GM23248 (cell line): ENCODE measurements around the gene INCA1. TPM values are rescaled to one million over a fixed set of nuclear protein-coding genes. Genes with fewer than 3 reads are reported as not detected.

Experiments
- DNase-seq: peaks from one replicate; pipeline ENCODE4 v3.0.0-alpha.2; 2015
- H2AFZ ChIP-seq: fragments of 200-600 bp; sonication (generic); 2 replicates; pipeline ENCODE4 v1.6.1; 2016; ENCODE audit warnings: antibody characterized with exemption
- H3F3A ChIP-seq: fragments of 200-600 bp; sonication (generic); 2 replicates; pipeline ENCODE4 v1.6.1; 2016; ENCODE audit warnings: mild to moderate bottlenecking, antibody characterized with exemption, mixed run types; ENCODE audit not compliant: insufficient read depth
- H3K27ac ChIP-seq: fragments of 200-600 bp; sonication (generic); 2 replicates; pipeline ENCODE4 v1.5.1; 2016; ENCODE audit warnings: mild to moderate bottlenecking
- H3K27me3 ChIP-seq: fragments of 200-600 bp; sonication (generic); replicated peaks from 2 replicates; pipeline ENCODE4 v1.6.1; 2016; ENCODE audit warnings: mild to moderate bottlenecking; ENCODE audit not compliant: insufficient read depth
- H3K36me3 ChIP-seq: fragments of 200-600 bp; sonication (generic); 2 replicates; pipeline ENCODE4 v1.6.1; 2016; ENCODE audit warnings: low read depth, mild to moderate bottlenecking
- H3K4me1 ChIP-seq: fragments of 200-600 bp; sonication (generic); 2 replicates; pipeline ENCODE4 v1.6.1; 2016; ENCODE audit warnings: mild to moderate bottlenecking; ENCODE audit not compliant: insufficient read depth
- H3K4me2 ChIP-seq: fragments of 200-600 bp; sonication (generic); one replicate; pipeline ENCODE4 v1.6.1; 2016; ENCODE audit warnings: mild to moderate bottlenecking; ENCODE audit not compliant: unreplicated experiment
- H3K4me3 ChIP-seq: fragments of 200-600 bp; sonication (generic); 2 replicates; pipeline ENCODE4 v1.5.1; 2016; ENCODE audit warnings: mild to moderate bottlenecking
- H3K79me2 ChIP-seq: fragments of 200-600 bp; sonication (generic); 2 replicates; pipeline ENCODE4 v1.6.1; 2016; ENCODE audit warnings: mild to moderate bottlenecking; ENCODE audit not compliant: insufficient read depth
- H3K9ac ChIP-seq: fragments of 200-600 bp; sonication (generic); 2 replicates; pipeline ENCODE4 v1.6.1; 2016; ENCODE audit warnings: mild to moderate bottlenecking
- H3K9me2 ChIP-seq: fragments of 200-600 bp; sonication (generic); 2 replicates; pipeline ENCODE4 v1.6.1; 2016; ENCODE audit warnings: mixed run types, mild to moderate bottlenecking, moderate library complexity; ENCODE audit not compliant: insufficient read depth
- H3K9me3 ChIP-seq: fragments of 200-600 bp; sonication (generic); one replicate; pipeline ENCODE4 v1.6.1; 2017; ENCODE audit warnings: low read depth
- H4K20me1 ChIP-seq: fragments of 200-600 bp; sonication (generic); 2 replicates; pipeline ENCODE4 v1.6.0; 2016; ENCODE audit not compliant: insufficient read depth
- EZH2 ChIP-seq: fragments of 200-600 bp; sonication (generic); IDR thresholded peaks from 2 replicates; pipeline ENCODE4 v1.6.1; 2018; ENCODE audit warnings: antibody characterized with exemption, mild to moderate bottlenecking; ENCODE audit not compliant: insufficient read depth, poor library complexity, severe bottlenecking
- EZH2phosphoT487 ChIP-seq: fragments of 200-600 bp; sonication (generic); IDR thresholded peaks from 2 replicates; pipeline ENCODE4 v1.6.1; 2018; ENCODE audit warnings: antibody characterized with exemption, moderate library complexity, mild to moderate bottlenecking, low read depth; ENCODE audit not compliant: insufficient read depth
- WGBS, 2 experiments: methylation state at CpG; one replicate each; pipeline ENCODE4 v1.1.6; 2015 to 2017; ENCODE audit warnings: low lambda C conversion rate in 2 of 2, low coverage in 1 of 2; ENCODE audit errors: missing lambda C conversion rate in 2 of 2; 5-methylcytosine and 5-hydroxymethylcytosine counted together
- in situ Hi-C: fragments of 300-500 bp; cut with MboI; formaldehyde crosslinking; loops from 2 replicates; pipeline ENCODE4 v1.15.0; 2020
- polyA plus RNA-seq: library from polyadenylated mRNA; unstranded; fragments of >200 nt; fragmentation: Nextera tagmentation; extraction: Ambion mirVana; gene quantifications from 2 replicates; pipeline ENCODE4 v1.2.1, GENCODE V29; 2016
- total RNA-seq: library from RNA; depleted of rRNA; stranded (reverse); fragments of >200 nt; shearing (Covaris generic); gene quantifications from 2 replicates; pipeline ENCODE4 v1.2.3, GENCODE V29; 2014

The INCA1 gene
- total and polyA plus RNA-seq, 2 experiments from 2014 or later, result 0.32 to 1.2 TPM

DNA sequence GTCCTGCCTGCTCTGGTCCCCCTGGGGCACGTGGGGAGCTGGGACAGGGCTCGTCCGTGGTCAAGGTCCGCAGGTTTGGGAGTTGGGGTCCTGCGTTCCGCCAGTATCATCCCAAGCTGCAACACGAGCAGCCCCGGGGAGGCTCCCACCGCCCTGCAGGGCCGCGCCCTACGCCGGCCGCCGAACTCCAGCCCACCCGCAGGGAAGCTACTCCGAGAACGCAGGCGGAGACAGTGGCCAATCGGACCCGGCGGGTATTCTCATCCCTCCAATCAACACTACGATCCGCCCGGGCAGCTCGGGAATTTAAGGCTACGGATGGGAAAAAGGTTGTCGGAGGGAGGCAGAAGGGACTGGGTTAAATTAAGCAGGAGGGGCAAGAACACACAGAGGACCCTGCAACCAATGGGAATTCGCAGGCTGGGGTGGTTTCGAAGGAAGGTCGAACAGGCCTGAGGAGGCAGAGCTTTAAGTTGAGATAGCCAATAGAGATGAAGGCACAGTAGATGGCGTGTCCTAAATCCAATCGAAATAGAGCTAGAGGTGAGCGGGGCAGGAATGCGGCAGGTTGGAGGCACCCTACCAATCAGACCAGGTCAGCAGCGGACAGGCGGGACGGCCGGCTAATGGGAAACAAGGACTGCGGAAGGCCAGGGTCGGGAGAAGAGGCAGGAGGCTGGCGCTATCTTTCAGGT lies 30.3 kb downstream of the INCA1 start:
- in situ Hi-C loops, result no loop called here
- H3K36me3 ChIP-seq, result no peaks in the 10 kb centered on the region
- WGBS, 2 experiments, result 1 to 2% methylated on average over 40 to 41 of the region's 42 CpGs

DNA sequence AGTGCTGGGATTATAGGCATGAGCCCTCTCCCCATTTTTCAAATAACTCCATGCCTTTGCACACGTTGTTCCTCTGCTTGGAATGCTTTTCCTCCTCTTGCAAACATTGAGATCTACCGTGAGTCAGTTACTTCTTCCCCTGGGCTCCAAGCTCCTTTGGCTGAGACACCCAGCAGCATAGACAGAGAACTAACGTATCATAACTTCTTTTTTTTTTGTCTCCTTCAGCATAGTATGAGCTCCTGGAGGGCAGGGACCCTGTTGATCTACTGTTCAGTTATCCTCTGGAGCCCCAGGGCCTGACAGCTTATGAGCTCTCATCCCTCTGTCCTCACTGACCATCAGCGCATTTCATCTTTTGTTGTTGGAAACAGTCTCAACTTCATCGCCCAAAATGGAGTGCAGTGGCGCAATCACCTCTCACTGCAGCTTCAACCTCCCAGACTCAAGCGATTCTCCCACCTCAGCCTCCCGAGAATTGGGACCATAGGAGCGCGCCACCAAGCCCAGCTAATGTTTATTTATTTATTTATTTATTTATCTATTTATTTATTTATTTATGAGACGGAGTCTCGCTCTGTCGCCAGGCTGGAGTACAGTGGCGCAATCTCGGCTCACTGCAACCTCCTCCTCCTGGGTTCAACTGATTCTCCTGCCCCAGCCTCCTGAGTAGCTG lies 31.9 kb downstream of the INCA1 start:
- TF ChIP-seq EZH2phosphoT487 (no peak), EZH2 (no peak)
- Histone ChIP-seq H3K4me3 (no peak overlapping the region), H3K27ac (peak overlapping the region; percentile 90), H3K9me3 (no peaks in the 10 kb centered on the region), H3K4me2 (no peak overlapping the region), H3K36me3 (peaks cover 7% of the 10 kb centered on the region; the same call in 1 of the 2 replicates), H3K27me3 (no peaks in the 10 kb centered on the region), H3K79me2 (peaks cover 24% of the 10 kb centered on the region), H2AFZ (no peak overlapping the region), H3K9ac (no peak overlapping the region), H3F3A (peaks cover 36% of the 10 kb centered on the region), H3K9me2 (no peaks in the 10 kb centered on the region), H4K20me1 (no peaks in the 10 kb centered on the region), H3K4me1 (peaks cover 24% of the 10 kb centered on the region)
- DNase-seq, result no peak
- whole genome bisulfite sequencing, 2 experiments, result 97 to 98% methylated on average over 15 of the region's 15 CpGs
- in situ Hi-C loops, result no loop called here

More for the DNA sequence above, 30.3 kb downstream of the INCA1 start:
- H3K4me1 ChIP-seq, result peaks cover 24% of the 10 kb centered on the region
- no peaks in the 10 kb centered on the region for H4K20me1 ChIP-seq
- DNase-seq, result peak; percentile 99
- H3K4me2 ChIP-seq, result peak overlapping the region; percentile 96
- no peaks in the 10 kb centered on the region for H3K9me3 ChIP-seq
- peak overlapping the region; percentile 85 for H3K4me3 ChIP-seq
- peaks cover 45% of the 10 kb centered on the region for H3F3A ChIP-seq
- H3K27ac ChIP-seq, result peak overlapping the region; percentile 96
- peaks cover 24% of the 10 kb centered on the region for H3K79me2 ChIP-seq
- 0 out of 2 replicates have a peak overlapping the region, but pooled peaks have one; percentile 8 for H2AFZ ChIP-seq
- H3K9ac ChIP-seq, result peak overlapping the region; percentile 91
- H3K9me2 ChIP-seq, result no peaks in the 10 kb centered on the region
- TF ChIP-seq EZH2, result no peak
- TF ChIP-seq EZH2phosphoT487, result no peak
- H3K27me3 ChIP-seq, result no peaks in the 10 kb centered on the region

DNA sequence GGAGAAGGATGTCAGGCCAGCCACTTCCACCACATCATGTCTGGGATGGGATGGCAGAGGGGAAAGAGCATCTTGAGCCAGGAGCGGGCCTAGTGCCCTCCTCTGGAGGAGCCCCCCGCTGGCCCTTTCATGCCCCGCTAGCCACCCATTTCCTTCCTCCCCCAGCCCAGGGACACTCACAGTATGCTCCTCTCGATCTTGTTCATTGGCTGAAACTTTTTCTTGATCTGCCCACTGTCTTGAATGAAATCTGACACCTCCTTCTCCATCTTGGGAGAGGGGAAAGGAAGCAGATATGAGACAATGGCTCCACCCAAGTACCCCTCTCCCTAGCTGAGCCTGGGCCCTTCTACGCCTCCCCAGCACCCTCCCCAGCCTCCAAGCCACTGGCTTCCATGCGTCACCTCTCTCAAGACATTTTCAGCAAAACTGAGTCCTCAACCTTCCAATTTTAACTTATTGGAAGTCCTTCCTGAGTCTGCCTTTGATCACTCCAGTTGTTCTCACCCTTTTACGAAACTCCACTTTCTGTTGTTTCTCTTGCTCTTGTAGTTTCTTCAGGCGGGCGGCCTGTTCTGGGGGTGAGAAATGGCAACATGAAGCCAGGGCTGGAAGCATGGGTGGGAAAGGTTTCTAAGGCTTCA lies 36.9 kb downstream of the INCA1 start:
- Histone ChIP-seq H3K79me2 (peaks cover 16% of the 10 kb centered on the region), H3K4me1 (no peaks in the 10 kb centered on the region), H3K27me3 (no peaks in the 10 kb centered on the region), H3K27ac (no peak overlapping the region), H3K9me2 (no peaks in the 10 kb centered on the region), H3F3A (no peaks in the 10 kb centered on the region), H3K4me3 (no peak overlapping the region), H3K36me3 (peaks cover 14% of the 10 kb centered on the region; the same call in 1 of the 2 replicates), H2AFZ (no peak overlapping the region), H4K20me1 (no peaks in the 10 kb centered on the region), H3K9ac (no peak overlapping the region), H3K4me2 (no peak overlapping the region), H3K9me3 (no peaks in the 10 kb centered on the region)
- TF ChIP-seq EZH2phosphoT487, result no peak
- TF ChIP-seq EZH2, result no peak
- in situ Hi-C loops, result no loop called here
- WGBS, 2 experiments, result 81 to 82% methylated on average over 9 of the region's 9 CpGs
- DNase-seq, result no peak

DNA sequence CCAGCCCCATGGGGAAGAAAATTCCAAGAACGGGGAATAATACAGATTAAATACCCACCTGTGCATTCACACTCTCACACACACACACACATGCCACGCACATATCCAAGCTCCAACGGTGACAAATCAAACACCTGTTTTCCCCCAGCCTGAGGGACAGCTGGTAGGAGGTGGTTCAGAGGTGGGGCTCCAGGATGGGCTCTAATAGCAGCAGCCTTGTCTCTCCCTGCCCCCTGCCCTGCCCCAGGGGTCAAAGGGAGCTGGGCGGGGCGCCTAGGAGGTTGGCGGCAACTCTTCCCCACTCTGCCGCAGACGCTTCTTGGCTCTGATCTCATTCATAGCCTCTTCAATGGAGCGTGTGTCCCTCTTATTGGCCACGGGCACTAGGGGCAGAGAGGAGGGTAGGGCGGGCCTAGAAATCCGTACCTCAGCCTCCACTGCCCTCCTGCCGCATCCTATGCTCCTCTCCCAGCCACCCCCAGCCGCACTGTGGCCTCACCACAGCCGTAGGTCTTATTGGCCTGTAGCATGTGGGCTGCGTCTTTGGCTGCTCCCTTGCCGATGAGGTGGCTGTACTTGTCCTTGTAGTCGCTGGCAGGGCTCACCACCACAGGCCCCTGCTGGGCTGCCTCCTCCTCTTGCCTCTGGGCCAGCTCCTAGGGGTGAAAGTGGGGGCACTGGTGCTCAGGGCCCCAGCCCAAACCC lies 37.9 kb downstream of the INCA1 start:
- H3K79me2 ChIP-seq, result peaks cover 6% of the 10 kb centered on the region; the same call in 1 of the 2 replicates
- no peak overlapping the region for H3K27ac ChIP-seq
- no peak overlapping the region for H2AFZ ChIP-seq
- H3K36me3 ChIP-seq, result peaks cover 14% of the 10 kb centered on the region; the same call in 1 of the 2 replicates
- H3K9me2 ChIP-seq, result no peaks in the 10 kb centered on the region
- H3F3A ChIP-seq, result 0 out of 2 replicates have a peak, but pooled peaks cover under 1% of the 10 kb centered on the region
- H3K4me3 ChIP-seq, result no peak overlapping the region
- H3K4me1 ChIP-seq, result no peaks in the 10 kb centered on the region
- no peaks in the 10 kb centered on the region for H4K20me1 ChIP-seq
- in situ Hi-C loops, result no loop called here
- H3K27me3 ChIP-seq, result no peaks in the 10 kb centered on the region
- DNase-seq, result no peak
- H3K4me2 ChIP-seq, result no peak overlapping the region
- H3K9me3 ChIP-seq, result no peaks in the 10 kb centered on the region
- TF ChIP-seq EZH2phosphoT487 (no peak), EZH2 (no peak)
- WGBS, 2 experiments, result 82 to 83% methylated on average over 16 to 18 of the region's 18 CpGs
- no peak overlapping the region for H3K9ac ChIP-seq
